GM06990 (cell line): ENCODE results near the gene GREB1L.

Experiments
- DNase-seq: peaks from one replicate; pipeline ENCODE4 v3.0.0-alpha.2; 2011; ENCODE audit not compliant: insufficient read length; ENCODE audit errors: extremely low read depth
- H3K27me3 ChIP-seq: replicated peaks from 2 replicates; pipeline ENCODE4 v1.6.0; 2011; ENCODE audit warnings: low read length; ENCODE audit not compliant: control insufficient read depth, insufficient read depth
- H3K36me3 ChIP-seq: 2 replicates; pipeline ENCODE4 v1.5.1; 2011; ENCODE audit warnings: low read length; ENCODE audit not compliant: control insufficient read depth, insufficient read depth
- H3K4me3 ChIP-seq: replicated peaks from 2 replicates; pipeline ENCODE4 v1.5.1; 2011; ENCODE audit warnings: low read depth, mild to moderate bottlenecking, control low read depth, low read length
- CTCF ChIP-seq: IDR thresholded peaks from 2 replicates; pipeline ENCODE4 v1.5.1; 2011; ENCODE audit warnings: low read length, control low read depth, mild to moderate bottlenecking, inconsistent platforms; ENCODE audit not compliant: insufficient read depth, poor library complexity, severe bottlenecking

GREB1L gene

GRCh38 chr18:21398121-21398520 is 156.1 kb downstream of the GREB1L start:
- Histone ChIP-seq H3K36me3 (no peaks in the 10 kb centered on the region), H3K27me3 (no peaks in the 10 kb centered on the region), H3K4me3 (no peak overlapping the region)
- no peak for DNase-seq
- TF ChIP-seq CTCF: no peak

- Histone ChIP-seq H3K4me3 (no peak overlapping the region), H3K36me3 (no peaks in the 10 kb centered on the region), H3K27me3 (no peaks in the 10 kb centered on the region)
- TF ChIP-seq CTCF: no peak
- DNase-seq: no peak
Measured at GRCh38 chr18:21402272-21402671, 160.2 kb downstream of the GREB1L start.

- no peak for DNase-seq
- Histone ChIP-seq H3K4me3 (no peak overlapping the region), H3K27me3 (no peaks in the 10 kb centered on the region), H3K36me3 (no peaks in the 10 kb centered on the region)
- no peak for TF ChIP-seq CTCF
Measured at GRCh38 chr18:21404426-21404825, 162.4 kb downstream of the GREB1L start.

- H3K36me3 ChIP-seq: no peaks in the 10 kb centered on the region
- TF ChIP-seq CTCF: no peak
- no peaks in the 10 kb centered on the region for H3K27me3 ChIP-seq
- DNase-seq: no peak
- no peak overlapping the region for H3K4me3 ChIP-seq
Measured at GRCh38 chr18:21406116-21406515, 164.1 kb downstream of the GREB1L start.

GRCh38 chr18:21408681-21409080 is 166.6 kb downstream of the GREB1L start:
- H3K27me3 ChIP-seq: no peaks in the 10 kb centered on the region
- DNase-seq: no peak
- no peak overlapping the region for H3K4me3 ChIP-seq
- TF ChIP-seq CTCF: no peak
- no peaks in the 10 kb centered on the region for H3K36me3 ChIP-seq

- Histone ChIP-seq H3K4me3 (no peak overlapping the region), H3K36me3 (no peaks in the 10 kb centered on the region), H3K27me3 (no peaks in the 10 kb centered on the region)
- no peak for DNase-seq
- TF ChIP-seq CTCF: no peak
Measured at GRCh38 chr18:21433436-21433835, 191.4 kb downstream of the GREB1L start.
